Measurements from ENCODE around the gene KCMF1.
"Not testable (repeated sequence)": the region's sequence is repeated elsewhere in the genome, so short reads cannot be mapped to it uniquely, and the experiment has no call there.

Gene KCMF1

DNA sequence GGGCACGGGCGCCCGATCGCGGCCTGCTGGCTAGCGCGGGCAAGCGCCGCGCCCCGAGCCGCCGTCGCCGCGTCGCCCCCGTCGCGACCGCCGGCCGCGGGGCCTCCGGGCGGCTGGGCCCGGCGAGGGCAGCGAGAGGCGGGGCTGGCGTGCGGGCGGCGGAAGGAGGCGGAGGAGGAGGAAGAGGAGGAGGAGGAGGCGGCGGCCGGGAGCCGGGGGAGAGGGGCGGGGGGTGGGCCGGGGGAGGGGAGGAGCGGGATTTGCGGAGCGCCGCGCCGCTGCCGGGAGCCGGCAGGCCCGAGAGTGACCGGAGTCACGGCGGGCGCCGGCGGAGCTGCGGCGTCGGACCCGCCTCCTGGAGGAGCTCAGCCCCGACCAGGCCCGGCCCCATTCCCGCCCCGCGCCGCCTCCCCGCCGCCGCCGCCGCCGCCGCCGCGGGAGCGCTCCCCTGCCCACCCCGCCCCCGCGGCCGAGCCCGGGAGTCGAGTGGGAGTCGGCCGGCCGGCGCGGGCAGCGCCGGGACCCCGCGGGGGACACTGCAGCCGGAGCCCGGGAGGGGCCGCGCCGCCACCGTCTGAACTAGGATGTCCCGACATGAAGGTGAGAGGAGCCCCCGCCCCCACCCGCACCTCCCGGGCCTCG lies at the start of gene KCMF1:
Gene KCMF1, plus strand, starts transcription at position 294 of the 642 bp plus-strand sequence. Its CDS starts 291 bp downstream, at position 585.
- FAIRE-seq = no peak

DNA sequence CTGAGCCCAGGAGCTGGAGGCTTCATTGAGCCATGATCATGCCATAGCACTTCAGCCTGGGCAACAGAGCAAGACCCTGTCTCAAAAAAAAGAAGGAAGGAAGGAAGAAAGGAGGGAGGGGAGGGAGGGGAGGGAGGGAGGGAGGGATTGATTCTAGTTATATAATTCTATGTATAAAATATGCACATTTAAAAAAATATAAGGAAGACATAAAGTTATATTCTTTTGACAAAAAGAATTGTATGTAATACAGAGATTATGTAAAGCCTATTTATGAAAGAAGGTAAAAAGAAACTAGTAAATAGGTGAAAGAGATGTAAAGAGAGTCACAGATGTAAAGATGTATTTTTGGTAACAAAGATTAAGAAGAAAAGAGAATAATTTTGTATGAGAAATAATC lies 48.0 kb upstream of the KCMF1 start:
- FAIRE-seq = no peak

DNA sequence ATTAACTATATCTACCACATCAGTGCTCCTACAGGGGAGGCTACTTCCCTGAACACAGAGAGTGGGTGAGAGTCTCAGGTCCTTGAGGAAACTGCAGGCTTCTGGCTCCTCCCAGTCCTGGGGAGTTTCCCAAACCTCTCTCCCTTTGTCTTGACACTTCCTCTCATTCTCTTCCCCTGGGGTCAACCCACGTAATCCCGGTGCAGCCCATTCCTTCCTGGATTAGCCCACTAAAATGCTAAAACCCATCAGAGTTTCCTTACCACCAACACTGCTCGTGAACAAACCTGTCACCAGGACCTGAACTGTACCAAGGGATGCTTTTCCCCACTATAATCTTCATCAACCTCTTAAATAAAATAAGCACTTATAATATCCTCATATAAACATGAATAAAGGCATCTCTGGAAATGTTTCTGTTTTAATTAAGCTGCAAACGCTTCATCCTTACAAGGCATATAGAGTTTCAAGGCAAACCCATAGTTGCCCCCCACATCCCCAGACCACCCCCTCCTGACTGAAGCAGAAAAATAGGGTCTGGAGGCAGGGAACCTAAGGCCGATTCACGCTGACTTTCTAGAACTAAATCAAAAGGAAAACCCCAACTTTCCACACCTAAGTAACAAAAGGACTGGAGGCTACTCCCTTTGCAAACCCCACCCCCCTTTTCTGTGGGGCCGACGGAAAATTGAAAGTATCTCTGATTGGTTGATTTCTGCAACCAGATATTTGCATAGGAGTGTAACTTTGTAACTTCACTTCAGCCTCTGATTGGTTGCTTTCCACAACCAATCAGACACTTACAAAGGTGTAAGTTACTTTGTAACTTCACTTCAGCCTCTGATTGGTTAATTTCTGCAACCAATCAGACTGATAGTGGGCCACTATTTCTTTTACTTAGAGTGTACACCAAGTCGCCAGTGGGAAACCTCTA lies 46.5 kb upstream of the KCMF1 start:
- FAIRE-seq = no peak

DNA sequence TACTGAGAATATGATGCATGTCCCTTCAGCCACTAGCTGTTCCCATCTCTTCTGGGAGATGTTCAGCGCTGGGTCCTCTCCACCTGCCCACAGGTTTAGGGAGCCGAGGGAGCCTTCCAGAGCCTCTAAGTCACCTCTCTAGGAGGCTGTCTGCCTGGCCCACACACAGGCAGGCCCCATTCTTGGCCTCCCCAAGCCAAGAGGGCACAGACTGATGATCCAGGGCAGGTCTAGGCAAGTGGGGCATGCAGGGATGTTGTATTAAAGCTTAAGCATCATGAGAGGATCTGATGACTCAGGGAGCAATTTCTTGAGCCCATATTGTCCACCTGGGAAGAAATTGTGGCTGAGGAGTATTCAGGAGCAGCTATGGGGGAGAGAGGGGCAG lies 45.6 kb upstream of the KCMF1 start:
- no peak for FAIRE-seq

DNA sequence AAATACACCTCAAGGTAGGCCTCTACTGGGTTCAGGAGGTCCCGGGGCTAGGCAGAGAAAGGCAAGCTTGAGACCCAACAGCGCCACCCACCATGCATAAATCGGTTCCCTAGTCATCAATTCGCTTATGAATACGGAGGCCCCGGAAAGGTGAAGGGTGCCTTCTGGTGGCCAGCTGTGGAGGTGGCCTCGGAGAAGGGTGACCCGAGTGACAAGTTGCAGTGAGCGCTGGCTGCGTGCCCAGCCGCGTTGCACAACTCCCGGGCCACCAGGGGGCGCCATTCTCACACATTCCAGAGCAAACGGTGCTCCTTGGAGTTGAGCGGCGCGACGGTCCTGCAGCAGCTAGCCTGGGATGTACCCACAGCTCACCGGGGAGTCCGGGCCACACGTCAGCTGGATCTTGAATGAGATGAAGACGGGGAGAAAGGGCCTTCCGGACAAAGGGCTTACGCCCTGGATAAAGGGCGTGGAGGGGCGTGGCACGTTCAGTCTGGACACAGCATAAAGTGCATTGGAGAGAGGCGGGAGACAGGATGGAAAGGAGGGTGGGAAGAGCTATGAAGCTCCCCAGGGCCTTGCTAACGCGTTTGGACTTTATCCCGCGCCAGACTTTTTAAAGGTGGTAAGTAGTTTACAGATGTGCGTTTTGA lies 45.1 kb upstream of the KCMF1 start:
- peak; percentile 28 for FAIRE-seq

DNA sequence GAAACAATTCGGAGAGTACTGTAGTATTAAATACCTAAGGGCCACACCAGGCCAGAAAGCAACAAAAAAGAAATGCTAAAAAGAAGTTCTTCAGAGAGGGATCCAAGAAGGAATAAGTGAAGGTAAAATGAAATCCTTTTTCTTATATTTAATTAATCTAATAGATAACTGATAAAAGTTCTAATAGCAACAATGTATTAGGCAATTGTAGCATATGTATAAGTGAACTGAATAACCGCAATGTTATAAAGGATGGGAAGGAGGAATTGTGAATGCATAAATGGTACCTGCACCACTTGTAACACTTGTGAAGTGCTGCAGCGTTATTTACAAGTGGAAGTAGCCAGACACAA lies 43.7 kb upstream of the KCMF1 start:
- FAIRE-seq = no peak

DNA sequence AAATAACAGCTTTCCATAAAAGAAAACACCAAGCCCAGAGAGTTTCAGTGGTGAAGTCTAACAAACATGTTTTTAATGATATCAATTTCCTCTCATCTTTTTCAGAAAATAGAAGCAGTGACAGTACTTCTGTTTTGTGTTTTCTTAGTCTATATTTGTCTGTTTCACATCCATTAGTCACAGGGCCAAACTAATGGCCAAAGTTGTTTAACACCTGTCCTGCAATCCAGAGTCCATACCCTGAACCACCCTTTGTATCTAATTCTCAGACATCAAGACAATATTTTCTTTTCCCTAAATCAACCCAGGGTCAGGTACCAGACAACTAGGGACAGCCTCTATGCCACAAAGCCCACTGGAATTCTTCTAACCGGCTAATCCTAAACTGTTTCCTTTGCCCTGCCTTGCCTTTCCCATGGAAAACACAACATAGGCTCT lies 39.6 kb upstream of the KCMF1 start:
- FAIRE-seq = no peak

DNA sequence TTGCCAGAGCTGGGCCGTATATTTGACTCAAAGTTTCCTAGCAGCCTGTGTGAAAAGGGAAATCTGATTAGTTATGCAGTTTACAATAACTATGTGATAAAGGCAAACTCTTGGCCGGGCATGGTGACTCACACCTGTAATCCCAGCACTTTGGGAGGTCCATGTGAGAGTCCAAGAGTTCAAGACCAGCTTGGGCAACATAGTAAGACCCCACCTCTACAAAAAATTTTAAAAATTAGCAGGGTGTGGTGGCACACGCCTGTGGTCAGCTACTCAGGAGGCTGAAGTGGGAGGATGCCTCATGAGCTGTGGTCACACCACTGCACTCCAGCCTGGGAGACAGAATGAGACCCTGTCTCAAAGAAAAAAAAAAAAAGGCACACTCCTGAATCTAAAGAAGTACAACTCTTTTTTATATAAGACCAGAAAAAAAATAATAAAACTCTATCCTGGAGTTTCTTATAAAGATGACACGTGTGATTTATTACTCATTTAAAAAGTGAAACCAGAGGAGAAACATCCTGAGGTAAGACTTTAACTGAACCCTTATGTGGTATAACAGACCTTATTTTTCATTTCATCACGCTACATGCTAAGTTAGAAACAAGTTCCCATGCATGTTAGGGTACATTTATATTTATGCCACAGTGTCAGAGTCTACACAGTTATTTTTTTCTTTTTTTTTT lies 32.6 kb upstream of the KCMF1 start:
- no peak for FAIRE-seq

DNA sequence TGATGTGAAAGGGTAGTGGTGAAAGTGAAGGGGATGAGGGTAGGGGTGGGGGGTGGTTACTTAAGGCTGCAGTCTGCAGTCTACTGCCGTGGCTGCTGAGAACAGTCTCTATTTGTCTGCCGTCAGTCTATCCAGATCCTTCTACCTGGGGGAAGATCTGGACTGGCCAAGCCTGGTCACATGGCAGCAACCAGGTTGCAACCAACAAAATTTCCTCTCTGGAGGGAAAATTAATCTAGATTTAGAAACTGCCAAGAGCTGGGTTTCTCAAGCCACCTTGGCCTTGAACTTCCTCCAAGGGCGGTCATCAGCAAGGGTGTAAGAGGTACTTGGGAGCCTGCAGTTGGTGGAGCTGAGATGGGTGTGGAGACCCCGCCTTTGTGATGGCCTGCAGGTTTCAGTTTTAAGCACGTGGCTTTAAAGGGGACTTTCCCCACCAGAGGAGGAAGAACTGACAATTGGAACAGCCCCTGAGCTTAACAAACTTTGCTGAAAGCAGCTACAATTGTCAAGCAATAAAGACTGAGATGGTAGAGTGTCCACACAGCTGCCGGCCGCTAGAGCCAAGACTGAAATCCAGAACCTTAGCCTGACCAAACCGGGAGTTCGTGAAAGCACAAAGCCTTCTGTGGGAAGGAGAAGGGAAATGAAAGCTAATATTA lies 31.4 kb upstream of the KCMF1 start:
- FAIRE-seq = no peak

DNA sequence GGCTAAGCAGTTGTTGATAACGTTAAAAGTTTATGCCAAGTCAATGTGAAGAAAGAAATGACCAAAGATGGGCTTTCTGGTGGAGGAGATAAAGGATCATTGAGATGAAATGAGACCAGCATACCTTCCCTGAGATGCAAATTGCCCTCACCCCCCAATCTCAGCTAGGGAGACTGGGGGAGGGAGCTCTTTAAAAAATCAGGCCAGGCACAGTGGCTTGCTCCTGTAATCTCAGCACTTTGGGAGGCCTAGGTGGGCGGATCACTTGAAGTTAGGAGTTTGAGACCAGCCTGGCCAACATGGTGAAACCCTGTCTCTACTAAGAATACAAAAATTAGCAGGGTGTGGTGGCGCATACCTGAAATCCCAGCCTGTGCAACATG lies 30.9 kb upstream of the KCMF1 start:
- FAIRE-seq = no peak

DNA sequence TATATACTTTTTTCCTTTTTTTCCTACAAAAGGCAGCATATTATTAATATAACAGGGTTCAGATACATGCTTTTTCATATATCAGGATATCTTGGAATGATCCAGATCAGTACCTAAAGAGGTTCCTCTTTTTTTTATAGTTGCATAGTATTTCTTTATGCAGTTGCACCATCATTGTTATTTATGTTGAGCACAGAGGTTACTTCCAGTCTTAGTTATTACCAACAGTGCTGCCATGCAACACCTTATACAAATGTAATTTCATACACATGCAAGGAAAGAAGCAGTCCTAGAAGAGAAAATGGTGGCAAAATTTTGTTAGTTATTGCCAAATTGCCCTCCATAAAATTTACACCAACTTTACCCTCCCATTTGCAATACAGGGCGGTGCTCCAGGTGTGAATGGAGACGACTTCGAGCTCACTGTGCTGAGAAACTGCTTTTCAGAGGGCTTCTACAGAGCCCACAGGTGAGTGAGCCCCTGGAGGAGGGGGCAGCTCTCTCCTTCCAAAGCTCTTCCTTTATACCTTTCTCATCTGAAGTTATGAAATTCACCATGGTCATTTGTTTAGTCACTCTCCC lies 30.0 kb upstream of the KCMF1 start:
- no peak for FAIRE-seq

DNA sequence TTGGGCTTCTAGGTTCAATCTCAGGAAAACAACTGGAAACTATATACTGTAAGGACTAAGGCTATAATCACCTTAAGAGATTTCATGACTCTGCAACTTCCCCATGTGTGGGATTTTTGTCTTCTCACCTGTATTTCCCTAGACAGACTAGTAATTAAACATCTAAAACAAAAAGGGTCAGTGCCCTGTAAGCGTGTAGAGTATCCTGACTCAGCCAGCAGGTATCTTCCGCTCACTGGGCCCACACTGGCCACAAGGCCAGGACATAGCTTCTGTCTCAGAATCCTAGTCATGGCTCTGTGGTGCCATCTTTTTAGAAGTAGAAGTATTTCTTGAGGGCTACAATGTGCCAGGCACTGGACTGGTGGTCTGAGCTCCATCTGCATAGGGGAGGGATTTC lies 28.8 kb upstream of the KCMF1 start:
- no peak for FAIRE-seq

DNA sequence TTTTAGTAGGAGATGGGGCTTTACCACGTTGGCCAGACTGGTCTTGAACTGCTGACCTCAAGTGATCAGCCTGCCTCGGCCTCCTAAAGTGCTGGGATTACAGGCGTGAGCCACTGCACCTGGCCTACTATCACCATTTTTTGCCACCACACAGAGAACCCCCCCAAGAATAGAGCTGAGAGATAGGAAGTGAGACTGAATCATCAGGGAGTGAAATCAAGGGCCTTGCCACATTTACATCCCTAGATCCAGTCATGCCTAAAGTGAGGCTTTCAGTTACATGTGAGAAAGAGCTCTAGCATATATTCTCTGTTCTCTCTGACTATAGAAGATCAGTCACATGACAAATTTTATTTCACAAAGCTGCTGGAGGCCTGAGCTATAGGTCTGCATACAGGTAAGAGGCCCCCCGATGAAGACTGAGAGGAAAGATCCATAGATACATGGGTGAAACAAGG lies 28.0 kb upstream of the KCMF1 start:
- FAIRE-seq = no peak

DNA sequence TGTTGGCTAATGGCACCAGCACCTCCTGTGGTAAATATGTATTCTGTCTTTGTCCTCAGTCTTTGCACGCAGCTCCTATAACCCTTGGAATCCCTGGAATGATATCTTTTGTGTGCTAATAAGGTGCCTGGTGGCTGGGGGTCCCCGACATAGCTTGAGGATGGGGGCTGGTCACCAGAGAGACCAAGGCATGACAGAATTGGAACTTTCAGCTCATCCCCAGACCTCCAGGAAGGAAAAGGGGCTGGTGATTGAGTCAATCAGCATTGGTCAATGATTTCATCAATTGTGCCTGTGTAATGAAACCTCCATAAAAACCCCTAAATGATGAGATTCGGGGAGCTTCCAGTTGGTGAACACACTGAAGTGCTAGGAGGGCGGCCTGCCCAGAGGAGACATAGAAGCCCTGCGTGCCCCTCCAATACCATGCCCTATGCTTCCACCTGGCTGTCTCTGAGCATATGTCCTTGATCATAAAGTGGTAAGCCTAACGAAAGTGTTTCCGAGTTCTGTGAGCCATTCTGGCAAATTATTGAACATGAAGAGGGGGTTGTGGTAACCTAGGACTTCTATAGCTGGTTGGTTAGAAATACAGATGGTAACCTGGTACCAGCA lies 26.6 kb upstream of the KCMF1 start:
- no peak for FAIRE-seq

DNA sequence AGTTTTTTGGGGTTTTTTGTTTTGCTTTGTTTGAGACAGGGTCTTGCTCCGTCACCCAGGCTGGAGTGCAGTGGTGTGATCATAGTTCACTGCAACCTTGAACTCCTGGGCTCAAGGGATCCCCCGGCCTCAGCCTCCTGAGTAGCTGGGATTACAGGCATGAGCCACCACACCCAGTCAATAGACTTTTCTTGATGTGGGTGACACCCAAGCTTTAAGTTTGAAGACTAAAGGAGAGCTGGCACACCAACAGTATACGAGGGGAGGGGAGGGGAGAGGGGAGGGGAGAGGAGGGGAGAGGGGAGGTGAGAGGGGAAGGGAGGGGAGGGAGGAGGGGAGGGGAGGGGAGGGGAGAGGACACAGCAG lies 25.1 kb upstream of the KCMF1 start:
- FAIRE-seq = not testable (repeated sequence)

DNA sequence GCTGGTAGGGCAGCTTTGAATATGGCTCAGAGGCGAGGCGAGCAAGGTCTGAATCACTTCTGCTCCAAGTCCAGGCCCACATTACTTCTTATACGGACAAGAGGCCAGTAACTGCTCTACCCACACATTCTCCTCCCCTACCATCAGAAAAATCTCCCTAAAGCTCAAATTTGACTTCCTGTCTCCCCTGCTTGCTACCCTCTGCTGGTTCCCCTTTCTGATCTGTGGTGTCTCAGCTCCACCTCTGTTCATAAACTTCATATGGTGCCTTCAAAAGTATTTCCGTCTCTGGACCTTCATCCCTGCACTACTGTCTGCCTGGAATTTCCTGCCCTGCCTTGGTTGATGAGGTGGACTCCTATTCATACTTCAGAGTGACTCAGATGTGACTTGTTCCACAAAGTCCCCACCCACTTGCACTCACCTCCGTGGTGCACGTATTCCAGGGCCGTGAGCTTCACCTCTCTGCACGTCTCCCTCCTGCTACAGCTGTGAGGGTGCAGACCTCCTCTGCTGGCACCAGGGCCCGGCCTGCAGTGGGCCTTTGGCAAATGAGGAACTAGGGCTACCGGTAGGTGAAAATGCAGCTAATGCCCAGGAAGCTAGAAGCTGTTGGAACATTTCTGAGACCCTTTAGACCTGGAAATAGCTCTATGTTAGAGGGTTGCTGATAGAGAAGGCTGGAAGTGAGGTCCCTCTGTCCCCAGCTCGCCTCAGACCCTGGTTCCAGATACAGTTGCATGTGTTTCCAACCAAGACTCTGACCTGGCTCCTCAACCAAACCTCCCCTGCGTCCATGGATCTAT lies 24.6 kb upstream of the KCMF1 start:
- no peak for FAIRE-seq

DNA sequence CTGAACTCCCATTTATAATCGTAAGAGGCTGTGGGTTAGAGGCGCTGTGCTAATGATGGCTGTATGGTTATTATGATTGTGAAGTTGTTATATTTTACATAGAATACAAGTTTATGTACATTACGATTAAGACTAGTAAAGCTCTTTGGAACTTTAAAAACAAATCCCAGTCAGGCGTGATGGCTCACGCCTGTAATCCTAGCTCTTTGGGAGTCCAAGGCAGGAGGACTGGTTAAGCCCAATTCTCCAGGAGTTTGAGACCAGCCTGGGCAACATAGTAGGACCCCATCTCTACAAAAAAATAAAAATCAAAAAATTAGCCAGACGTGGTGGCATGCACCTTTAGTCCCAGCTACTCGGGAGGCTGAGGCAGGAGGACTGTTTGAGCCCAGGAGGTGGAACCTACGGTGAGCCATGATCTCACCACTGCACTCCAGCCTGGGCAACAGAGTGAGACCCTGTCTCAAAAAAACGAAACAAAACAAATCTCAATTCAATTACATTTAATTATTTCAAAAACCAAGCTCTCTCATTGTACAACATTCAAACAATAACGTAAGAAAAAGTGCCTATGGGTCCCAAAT lies 23.9 kb upstream of the KCMF1 start:
- no peak for FAIRE-seq

DNA sequence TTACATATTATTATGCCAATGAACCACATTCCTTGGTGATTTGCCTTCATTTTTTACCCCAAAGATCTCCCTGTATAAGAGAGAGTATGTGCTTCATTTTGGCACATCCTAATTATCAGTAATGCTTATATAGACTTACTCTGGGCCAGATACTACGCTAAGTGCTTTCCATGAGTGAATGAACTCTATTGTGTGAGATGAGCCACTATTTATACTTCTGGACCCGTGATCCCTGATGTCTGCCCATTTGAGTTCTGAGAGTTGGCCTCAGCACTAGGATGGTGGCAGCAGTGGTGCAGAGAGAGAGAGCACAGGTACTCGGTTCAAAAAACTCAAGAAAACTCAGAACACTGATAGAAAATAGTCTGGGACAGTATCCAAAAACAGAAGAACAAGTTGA lies 17.4 kb upstream of the KCMF1 start:
- FAIRE-seq = no peak

DNA sequence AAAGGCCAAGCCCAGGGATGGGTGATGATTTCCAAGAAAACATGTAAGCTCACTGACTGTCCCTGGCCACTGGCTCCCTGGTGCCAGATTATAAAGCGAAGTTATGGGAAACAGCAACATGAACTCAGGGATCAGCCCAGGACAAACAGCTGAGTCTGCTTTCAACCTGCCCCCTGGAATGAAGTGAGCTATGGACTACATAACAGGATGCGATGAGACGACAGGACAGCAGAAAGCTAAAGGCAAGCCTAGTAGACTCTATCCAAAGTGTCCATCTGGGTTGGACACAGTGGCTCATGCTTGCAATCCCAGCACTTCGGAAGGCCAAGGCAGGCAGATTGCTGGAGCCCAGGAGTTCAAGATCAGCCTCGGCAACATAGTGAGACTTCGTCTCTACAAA lies 16.6 kb upstream of the KCMF1 start:
- no peak for FAIRE-seq
